Neuronal stem cell (in vitro differentiated cells): ENCODE results near the gene IL1A.
A peak's percentile ranks its signal among the peaks of the same experiment; 100 is the strongest.

Source experiments
- DNase-seq: peaks from one replicate; pipeline ENCODE4 v3.0.0-alpha.2; 2013; ENCODE audit warnings: low spot score
- H2AFZ ChIP-seq: one replicate; pipeline ENCODE4 v1.6.1; 2013; ENCODE audit warnings: mild to moderate bottlenecking, low read length, inconsistent platforms
- H2AK5ac ChIP-seq: 2 replicates; pipeline ENCODE4 v1.6.1; 2013; ENCODE audit warnings: low read depth, mild to moderate bottlenecking, inconsistent platforms, low read length, moderate library complexity, mixed read lengths
- H2BK120ac ChIP-seq: 2 replicates; pipeline ENCODE4 v1.6.1; 2013; ENCODE audit warnings: low read depth, mild to moderate bottlenecking, inconsistent platforms, low read length, moderate library complexity, mixed read lengths
- H2BK12ac ChIP-seq: one replicate; pipeline ENCODE4 v1.6.1; 2013; ENCODE audit warnings: low read length, inconsistent platforms
- H2BK15ac ChIP-seq: 2 replicates; pipeline ENCODE4 v1.6.1; 2013; ENCODE audit warnings: mild to moderate bottlenecking, low read length, inconsistent platforms, mixed read lengths
- H2BK5ac ChIP-seq: one replicate; pipeline ENCODE4 v1.6.1; 2013; ENCODE audit warnings: inconsistent platforms, mild to moderate bottlenecking, low read length, moderate library complexity
- H3K14ac ChIP-seq: one replicate; pipeline ENCODE4 v1.6.1; 2013; ENCODE audit warnings: low read length, inconsistent platforms
- H3K18ac ChIP-seq: 2 replicates; pipeline ENCODE4 v1.6.1; 2013; ENCODE audit warnings: low read length, inconsistent platforms
- H3K23ac ChIP-seq: 2 replicates; pipeline ENCODE4 v1.6.1; 2013; ENCODE audit warnings: low read depth, mild to moderate bottlenecking, mixed read lengths, low read length, inconsistent platforms; ENCODE audit not compliant: poor library complexity
- H3K27ac ChIP-seq: replicated peaks from 3 replicates; pipeline ENCODE4 v1.5.1; 2013; ENCODE audit warnings: low read length, inconsistent platforms
- H3K27me3 ChIP-seq, 3 experiments: 2 replicates each; pipeline ENCODE4 v1.6.1; 2013; ENCODE audit warnings: low read length in 3 of 3, mild to moderate bottlenecking in 2 of 3, inconsistent platforms in 1 of 3, low read depth in 1 of 3, mixed read lengths in 1 of 3, moderate library complexity in 1 of 3; ENCODE audit not compliant: control insufficient read depth in 3 of 3, insufficient read depth in 3 of 3
- H3K36me3 ChIP-seq, 2 donors: replicated peaks in 1 of 2; 2 replicates each; pipeline ENCODE4 v1.6.1; 2013; ENCODE audit warnings: low read length in 2 of 2; ENCODE audit not compliant: control insufficient read depth in 2 of 2, insufficient read depth in 2 of 2
- H3K4ac ChIP-seq: 2 replicates; pipeline ENCODE4 v1.6.1; 2013; ENCODE audit warnings: inconsistent platforms, mild to moderate bottlenecking, low read length, moderate library complexity
- H3K4me1 ChIP-seq, 2 donors: 1 replicate in 1 of 2; 2 replicates in 1 of 2; pipeline ENCODE4 v1.6.1; 2013; ENCODE audit warnings: low read length in 2 of 2, low read depth in 1 of 2; ENCODE audit not compliant: control insufficient read depth in 2 of 2, insufficient read depth in 1 of 2
- H3K4me2 ChIP-seq: one replicate; pipeline ENCODE4 v1.6.1; 2013; ENCODE audit warnings: mild to moderate bottlenecking, low read length, inconsistent platforms; ENCODE audit not compliant: insufficient read depth, poor library complexity, severe bottlenecking
- H3K4me3 ChIP-seq, 2 donors: 2 replicates each; pipeline ENCODE4 v1.5.1; 2013; ENCODE audit warnings: low read length in 2 of 2, mild to moderate bottlenecking in 2 of 2, inconsistent platforms in 1 of 2, moderate library complexity in 1 of 2
- H3K79me1 ChIP-seq: one replicate; pipeline ENCODE4 v1.6.1; 2013; ENCODE audit warnings: low read depth, mild to moderate bottlenecking, inconsistent platforms, low read length, moderate library complexity
- H3K9ac ChIP-seq: one replicate; pipeline ENCODE4 v1.6.1; 2013; ENCODE audit warnings: mild to moderate bottlenecking, low read depth, low read length, inconsistent platforms; ENCODE audit not compliant: poor library complexity
- H3K9me3 ChIP-seq, 2 donors: replicated peaks in 1 of 2; 2 replicates each; pipeline versions ENCODE3 to v1.6.1; 2013; ENCODE audit warnings: low read length in 2 of 2, mild to moderate bottlenecking in 2 of 2, inconsistent platforms in 1 of 2, low read depth in 1 of 2, mixed read lengths in 1 of 2, moderate library complexity in 1 of 2; ENCODE audit not compliant: control insufficient read depth in 2 of 2, insufficient read depth in 1 of 2
- H4K8ac ChIP-seq: one replicate; pipeline ENCODE4 v1.6.1; 2013; ENCODE audit warnings: low read depth, mild to moderate bottlenecking, inconsistent platforms, low read length, moderate library complexity
- H4K91ac ChIP-seq: one replicate; pipeline ENCODE4 v1.6.1; 2013; ENCODE audit warnings: low read length, low read depth, mild to moderate bottlenecking, inconsistent platforms; ENCODE audit not compliant: poor library complexity
- WGBS, 2 donors: extraction: QIAGEN DNeasy Blood & Tissue Kit; methylation state at CpG; one replicate each; pipeline ENCODE4 v1.1.7; 2013; ENCODE audit warnings: missing lambda C conversion rate in 2 of 2, mixed read lengths in 1 of 2; ENCODE audit not compliant: insufficient read length in 2 of 2, insufficient replicate concordance in 1 of 2; ENCODE audit errors: extremely low coverage in 2 of 2; 5-methylcytosine and 5-hydroxymethylcytosine counted together

Gene IL1A

DNA sequence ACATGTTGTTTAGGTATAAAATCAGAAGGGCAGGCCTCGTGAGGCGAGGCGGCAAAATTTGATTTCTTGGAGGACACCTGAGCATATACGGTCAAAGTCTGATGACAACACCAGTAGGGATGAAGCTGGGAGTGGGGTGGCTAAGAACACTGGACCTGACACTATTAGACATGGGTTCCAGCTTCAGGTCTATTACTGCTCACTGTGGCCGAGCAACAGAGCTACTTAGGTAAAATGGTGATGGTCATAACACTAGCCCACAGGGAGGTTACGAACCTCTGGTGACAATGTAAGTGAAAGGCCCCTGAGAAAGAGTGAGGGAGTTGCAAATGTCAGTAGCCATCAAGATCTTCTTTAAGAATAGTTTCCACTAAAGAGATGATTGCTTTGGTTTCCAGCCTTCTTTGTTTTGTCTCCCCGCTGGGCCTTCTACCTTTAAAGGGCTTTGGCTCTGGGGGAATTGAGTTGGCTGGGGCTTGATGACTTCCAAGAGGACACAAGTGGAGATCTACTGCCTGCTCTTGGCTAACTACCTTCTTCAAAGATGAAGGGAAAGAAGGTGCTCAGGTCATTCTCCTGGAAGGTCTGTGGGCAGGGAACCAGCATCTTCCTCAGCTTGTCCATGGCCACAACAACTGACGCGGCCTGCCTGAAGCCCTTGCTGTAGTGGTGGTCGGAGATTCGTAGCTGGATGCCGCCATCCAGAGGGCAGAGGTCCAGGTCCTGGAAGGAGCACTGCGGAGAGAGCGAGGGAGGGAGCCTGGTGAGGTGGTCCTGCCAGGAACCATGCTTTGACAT, 48.7 kb upstream of the IL1A start:
- Histone ChIP-seq H2BK5ac (no peak overlapping the region), H4K8ac (no peak overlapping the region), H3K4me3 (no peak overlapping the region), H3K4ac (no peak overlapping the region), H3K79me1 (no peaks in the 10 kb centered on the region), H3K23ac (no peak overlapping the region), H3K4me2 (no peak overlapping the region), H2AK5ac (no peak overlapping the region), H3K36me3 (no peaks in the 10 kb centered on the region), H3K14ac (no peak overlapping the region), H2BK12ac (no peak overlapping the region), H3K4me1 (peaks cover 0 to 2% of the 10 kb centered on the region in 2 donors), H3K9ac (no peak overlapping the region), H2BK120ac (no peak overlapping the region), H3K27ac (no peak overlapping the region), H3K18ac (no peak overlapping the region), H3K9me3 (no peaks in the 10 kb centered on the region), H2AFZ (no peak overlapping the region), H4K91ac (no peak overlapping the region), H3K27me3 (no peaks in the 10 kb centered on the region), H2BK15ac (no peak overlapping the region)
- WGBS, 2 donors = no CpG with 5 or more reads among the region's 14 CpGs
- no peak for DNase-seq

DNA sequence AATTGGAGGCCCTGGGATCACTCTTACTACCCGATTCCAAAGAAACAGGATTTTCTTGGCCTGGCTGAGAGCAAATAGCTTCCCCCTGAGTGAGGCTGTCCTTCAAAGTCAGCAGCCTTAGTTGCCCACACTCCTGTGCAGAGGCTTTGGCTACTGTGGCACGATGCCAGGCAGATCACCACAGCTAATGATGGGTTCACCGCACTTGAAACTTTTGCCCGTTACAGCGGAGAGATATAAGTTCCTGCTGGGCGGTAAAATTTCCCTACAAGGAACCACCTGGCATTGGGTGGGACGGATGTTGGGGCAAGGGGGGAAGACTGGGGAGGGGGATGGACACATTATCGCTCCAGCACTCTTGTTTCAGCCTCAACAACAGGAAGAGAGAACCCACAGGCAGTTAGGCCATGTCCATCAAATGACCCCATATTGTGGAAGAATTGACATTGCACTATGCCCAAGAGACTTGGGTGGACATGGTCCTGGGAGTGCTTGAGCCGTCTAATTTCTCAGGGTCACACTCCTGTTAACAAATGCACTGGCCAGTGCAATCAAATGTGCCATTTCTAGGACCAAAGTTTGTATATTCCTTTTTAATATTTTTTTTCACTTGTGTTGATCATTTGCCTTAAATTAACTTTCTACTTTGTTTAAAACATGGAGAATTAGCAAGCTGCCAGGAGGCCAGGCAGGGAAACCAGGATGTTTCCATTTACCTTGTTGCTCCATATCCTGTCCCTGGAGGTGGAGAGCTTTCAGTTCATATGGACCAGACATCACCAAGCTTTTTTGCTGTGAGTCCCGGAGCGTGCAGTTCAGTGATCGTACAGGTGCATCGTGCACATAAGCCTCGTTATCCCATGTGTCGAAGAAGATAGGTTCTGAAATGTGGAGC, 47.9 kb upstream of the IL1A start:
- Histone ChIP-seq H3K9me3 (no peaks in the 10 kb centered on the region), H2AFZ (no peak overlapping the region), H4K8ac (no peak overlapping the region), H4K91ac (no peak overlapping the region), H3K4me1 (peaks cover 0 to 2% of the 10 kb centered on the region in 2 donors), H2BK15ac (no peak overlapping the region), H3K36me3 (no peaks in the 10 kb centered on the region), H3K18ac (no peak overlapping the region), H2BK120ac (no peak overlapping the region), H3K9ac (no peak overlapping the region), H3K4ac (no peak overlapping the region), H2AK5ac (no peak overlapping the region), H3K4me3 (no peak overlapping the region), H3K79me1 (no peaks in the 10 kb centered on the region), H3K27me3 (no peaks in the 10 kb centered on the region), H2BK12ac (no peak overlapping the region), H3K23ac (peak overlapping the region; percentile 58), H2BK5ac (no peak overlapping the region), H3K14ac (no peak overlapping the region), H3K4me2 (no peak overlapping the region), H3K27ac (no peak overlapping the region)
- DNase-seq = no peak
- WGBS, 2 donors = no CpG with 5 or more reads among the region's 15 CpGs

DNA sequence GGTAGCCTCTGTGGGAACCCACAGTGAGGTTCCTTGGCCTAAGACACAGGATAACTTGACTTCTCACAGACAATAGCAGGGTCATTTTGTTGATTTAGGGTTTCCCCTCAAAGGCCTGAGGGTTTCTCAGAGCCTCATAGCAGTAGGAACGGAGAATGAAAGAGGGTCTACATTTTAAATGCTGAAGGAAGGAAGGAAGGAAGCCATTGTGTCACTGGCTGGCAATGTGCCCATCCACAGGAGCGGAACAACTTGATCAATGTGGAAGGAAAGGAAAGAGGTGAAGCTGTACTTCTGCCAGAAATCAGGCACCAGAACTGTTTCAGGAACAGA, 47.2 kb upstream of the IL1A start:
- H3K4me3 ChIP-seq = no peak overlapping the region
- H3K9ac ChIP-seq = no peak overlapping the region
- no peak overlapping the region for H3K4ac ChIP-seq
- no peak for DNase-seq
- no peak overlapping the region for H3K23ac ChIP-seq
- peaks cover 0 to 2% of the 10 kb centered on the region in 2 donors for H3K4me1 ChIP-seq
- no peak overlapping the region for H2BK120ac ChIP-seq
- H3K14ac ChIP-seq = no peak overlapping the region
- H3K4me2 ChIP-seq = no peak overlapping the region
- WGBS, 2 donors = no CpG with 5 or more reads among the region's 2 CpGs
- no peak overlapping the region for H2BK5ac ChIP-seq
- H3K18ac ChIP-seq = no peak overlapping the region
- H4K8ac ChIP-seq = no peak overlapping the region
- no peaks in the 10 kb centered on the region for H3K79me1 ChIP-seq
- no peaks in the 10 kb centered on the region for H3K36me3 ChIP-seq
- no peak overlapping the region for H2BK15ac ChIP-seq
- H2BK12ac ChIP-seq = no peak overlapping the region
- H2AFZ ChIP-seq = no peak overlapping the region
- H3K9me3 ChIP-seq = no peaks in the 10 kb centered on the region
- H4K91ac ChIP-seq = no peak overlapping the region
- no peaks in the 10 kb centered on the region for H3K27me3 ChIP-seq
- no peak overlapping the region for H3K27ac ChIP-seq
- no peak overlapping the region for H2AK5ac ChIP-seq
